B cell (primary cell): Measurements from ENCODE around the gene PHF12. TPM values are rescaled to one million over a fixed set of nuclear protein-coding genes. Genes with fewer than 3 reads are reported as not detected.
"Not testable (repeated sequence)": the region's sequence is repeated elsewhere in the genome, so short reads cannot be mapped to it uniquely, and the experiment has no call there.

ENCODE experiments used
- ATAC-seq: fragments of 200-7000 bp; cut with Tn5 transposase; one replicate; pipeline ENCODE4 v1.10.0; 2021; ENCODE audit warnings: low read depth, mild to moderate bottlenecking, moderate number of reproducible peaks, moderate library complexity
- CTCF ChIA-PET: fragments of 350-600 bp; sonication (Branson Sonifier 250); formaldehyde crosslinking; loops from one replicate; lab custom pipeline; 2021; ENCODE audit warnings: antibody characterized with exemption, inconsistent platforms; lab: Charles Lee
- POLR2A ChIA-PET: fragments of 350-600 bp; sonication (Branson Sonifier 250); formaldehyde crosslinking; loops from one replicate; lab custom pipeline; 2021; ENCODE audit warnings: antibody characterized with exemption; lab: Charles Lee
- DNase-seq: peaks from one replicate; pipeline ENCODE4 v3.0.0; 2013
- H2AFZ ChIP-seq: 2 replicates; pipeline ENCODE4 v1.6.1; 2012; ENCODE audit warnings: mild to moderate bottlenecking, low read depth, low read length; ENCODE audit not compliant: insufficient read depth, poor library complexity, severe bottlenecking
- H3K27ac ChIP-seq, 2 donors: 1 replicate in 1 of 2; 2 replicates in 1 of 2; pipeline ENCODE4 v1.5.1; 2012 to 2013; ENCODE audit warnings: low read length in 2 of 2, mild to moderate bottlenecking in 2 of 2, moderate library complexity in 1 of 2
- H3K27me3 ChIP-seq, 4 experiments: fragments of 200-600 bp in 1 of 4; sonication (generic) in 1 of 4; replicated peaks in 1 of 4; 1 replicate in 2 of 4; 2 replicates in 2 of 4; pipeline versions ENCODE4 v1.6.1 to v1.7.0; 2013 to 2016; ENCODE audit warnings: low read length in 3 of 4, mild to moderate bottlenecking in 2 of 4, mixed read lengths in 1 of 4, moderate library complexity in 1 of 4; ENCODE audit not compliant: insufficient read depth in 4 of 4, control insufficient read depth in 3 of 4; ENCODE audit errors: control extremely low read depth in 1 of 4
- H3K36me3 ChIP-seq, 2 experiments: replicated peaks in 1 of 2; 1 replicate in 1 of 2; 2 replicates in 1 of 2; pipeline versions ENCODE4 v1.6.1 to v1.7.1; 2013; ENCODE audit warnings: low read length in 1 of 2; ENCODE audit not compliant: insufficient read depth in 2 of 2, control insufficient read depth in 1 of 2; ENCODE audit errors: control extremely low read depth in 1 of 2, extremely low read depth in 1 of 2
- H3K4me1 ChIP-seq, 2 donors: fragments of 200-600 bp in 1 of 2; sonication (generic) in 1 of 2; 1 replicate in 1 of 2; 2 replicates in 1 of 2; pipeline versions ENCODE4 v1.5.1 to v1.6.1; 2013 to 2017; ENCODE audit warnings: low read length in 2 of 2; ENCODE audit not compliant: control insufficient read depth in 2 of 2, insufficient read depth in 2 of 2
- H3K4me2 ChIP-seq: replicated peaks from 2 replicates; pipeline ENCODE3; 2012; ENCODE audit warnings: mild to moderate bottlenecking, low read depth, low read length; ENCODE audit not compliant: poor library complexity, severe bottlenecking
- H3K4me3 ChIP-seq, 5 experiments: fragments of 200-600 bp in 1 of 5; sonication (generic) in 1 of 5; 1 replicate in 3 of 5; 2 replicates in 2 of 5; pipeline versions ENCODE4 v1.5.1 to v1.7.0; 2011 to 2016; ENCODE audit warnings: low read length in 4 of 5, mild to moderate bottlenecking in 4 of 5, low read depth in 2 of 5, control low read depth in 1 of 5, moderate library complexity in 1 of 5; ENCODE audit not compliant: insufficient read depth in 1 of 5; ENCODE audit errors: control extremely low read depth in 1 of 5, extremely low read depth in 1 of 5
- H3K79me2 ChIP-seq: fragments of 200-600 bp; sonication (generic); one replicate; pipeline ENCODE4 v1.6.0; 2016; ENCODE audit warnings: low read length; ENCODE audit not compliant: control insufficient read depth, insufficient read depth
- H3K9ac ChIP-seq: fragments of 200-600 bp; sonication (generic); 2 replicates; pipeline ENCODE4 v1.6.1; 2017; ENCODE audit warnings: mild to moderate bottlenecking, low read length, moderate library complexity
- H3K9me3 ChIP-seq, 3 donors: one replicate each; pipeline versions ENCODE4 v1.6.1 to v1.7.1; 2013; ENCODE audit warnings: low read length in 2 of 3; ENCODE audit not compliant: control insufficient read depth in 2 of 3, insufficient read depth in 1 of 3; ENCODE audit errors: control extremely low read depth in 1 of 3
- H4K20me1 ChIP-seq: 2 replicates; pipeline ENCODE4 v1.6.0; 2012; ENCODE audit warnings: mild to moderate bottlenecking, low read length; ENCODE audit not compliant: insufficient read depth, control insufficient read depth, poor library complexity, severe bottlenecking
- H3K27ac Mint-ChIP-seq: one replicate; pipeline ENCODE4 v1.8.0; 2021; ENCODE audit warnings: mixed read lengths
- H3K27me3 Mint-ChIP-seq: one replicate; pipeline ENCODE4 v1.8.0; 2021; ENCODE audit warnings: mixed read lengths
- H3K4me1 Mint-ChIP-seq: one replicate; pipeline ENCODE4 v1.8.0; 2021; ENCODE audit warnings: mixed read lengths
- H3K4me3 Mint-ChIP-seq: one replicate; pipeline ENCODE4 v1.8.0; 2021; ENCODE audit warnings: mixed read lengths
- H3K9me3 Mint-ChIP-seq: one replicate; pipeline ENCODE4 v1.8.0; 2022; ENCODE audit warnings: mixed read lengths; ENCODE audit not compliant: insufficient read depth
- EZH2 ChIP-seq: IDR thresholded peaks from 2 replicates; pipeline ENCODE4 v1.6.1; 2012; ENCODE audit warnings: borderline replicate concordance, low read depth, mild to moderate bottlenecking, moderate library complexity, low read length; ENCODE audit not compliant: insufficient read depth, poor library complexity, severe bottlenecking
- WGBS: methylation state at CpG from one replicate; pipeline ENCODE4 v1.1.5; 2013; ENCODE audit warnings: missing lambda C conversion rate; ENCODE audit not compliant: insufficient coverage; 5-methylcytosine and 5-hydroxymethylcytosine counted together
- intact Hi-C: fragments of 100-400 bp; cut with micrococcal nuclease; formaldehyde crosslinking; loops from one replicate; pipeline ENCODE4 v1.10.0; 2022
- polyA plus RNA-seq: library from polyadenylated mRNA; depleted of rRNA; stranded (reverse); fragments of >200 nt; gene quantifications from 2 replicates; pipeline ENCODE4 v1.2.3, GENCODE V29; 2012
- total RNA-seq, 2 donors: library from RNA; stranded (reverse); fragments of 120-200 nt in 1 of 2; gene quantifications; 1 replicate in 1 of 2; 2 replicates in 1 of 2; pipeline versions ENCODE4 v1.2.3 to v1.2.4, GENCODE V29; 2013 to 2022
- TF ChIP-seq, protein P1 (sequence below): fragments of 200-600 bp; IDR thresholded peaks from one replicate; pipeline ENCODE4 v1.8.0; 2022; ENCODE audit warnings: antibody characterized with exemption, mild to moderate bottlenecking

Gene PHF12
- total and polyA plus RNA-seq, 2 donors (not counting 1 experiment from before 2014, with no cell fraction given): 116 to 140 TPM

- H3K27me3 Mint-ChIP-seq: no peaks in the 10 kb centered on the region
- H3K4me1 Mint-ChIP-seq: no peaks in the 10 kb centered on the region
- no peaks in the 10 kb centered on the region for H3K4me1 ChIP-seq
- TF ChIP-seq EZH2: no peak
- TF ChIP-seq, protein P1, sequence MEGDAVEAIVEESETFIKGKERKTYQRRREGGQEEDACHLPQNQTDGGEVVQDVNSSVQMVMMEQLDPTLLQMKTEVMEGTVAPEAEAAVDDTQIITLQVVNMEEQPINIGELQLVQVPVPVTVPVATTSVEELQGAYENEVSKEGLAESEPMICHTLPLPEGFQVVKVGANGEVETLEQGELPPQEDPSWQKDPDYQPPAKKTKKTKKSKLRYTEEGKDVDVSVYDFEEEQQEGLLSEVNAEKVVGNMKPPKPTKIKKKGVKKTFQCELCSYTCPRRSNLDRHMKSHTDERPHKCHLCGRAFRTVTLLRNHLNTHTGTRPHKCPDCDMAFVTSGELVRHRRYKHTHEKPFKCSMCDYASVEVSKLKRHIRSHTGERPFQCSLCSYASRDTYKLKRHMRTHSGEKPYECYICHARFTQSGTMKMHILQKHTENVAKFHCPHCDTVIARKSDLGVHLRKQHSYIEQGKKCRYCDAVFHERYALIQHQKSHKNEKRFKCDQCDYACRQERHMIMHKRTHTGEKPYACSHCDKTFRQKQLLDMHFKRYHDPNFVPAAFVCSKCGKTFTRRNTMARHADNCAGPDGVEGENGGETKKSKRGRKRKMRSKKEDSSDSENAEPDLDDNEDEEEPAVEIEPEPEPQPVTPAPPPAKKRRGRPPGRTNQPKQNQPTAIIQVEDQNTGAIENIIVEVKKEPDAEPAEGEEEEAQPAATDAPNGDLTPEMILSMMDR: no peak
- no peaks in the 10 kb centered on the region for H3K9me3 ChIP-seq
- intact Hi-C loops: no loop called here
- peaks cover 44% of the 10 kb centered on the region for H4K20me1 ChIP-seq
- CTCF ChIA-PET: interaction anchor here (0.8 to 3.0 kb wide), 4 partner anchors 18 to 115 kb away, joined by 3 to 15 read pairs (median 4); partner anchors contain the start of gene FLOT2
- no peak overlapping the region for H3K9ac ChIP-seq
- H3K36me3 ChIP-seq: peaks cover 0 to 62% of the 10 kb centered on the region in 2 experiments
- no peaks in the 10 kb centered on the region for H3K9me3 Mint-ChIP-seq
- ATAC-seq (no peak), DNase-seq (no peak)
- no peak overlapping the region for H2AFZ ChIP-seq
- peaks cover 9% of the 10 kb centered on the region for H3K79me2 ChIP-seq
- H3K27ac Mint-ChIP-seq: peak overlapping the region; percentile 37
- H3K4me3 ChIP-seq: no peak overlapping the region
- POLR2A ChIA-PET: no interaction called here
- H3K4me2 ChIP-seq: no peak overlapping the region
- no peak overlapping the region for H3K4me3 Mint-ChIP-seq
- no peaks in the 10 kb centered on the region for H3K27me3 ChIP-seq
- 96% methylated on average over 4 of the region's 4 CpGs for WGBS
- no peak overlapping the region for H3K27ac ChIP-seq
Measured at GRCh38 chr17:28878981-28879380, 72.3 kb downstream of the PHF12 start.

DNA sequence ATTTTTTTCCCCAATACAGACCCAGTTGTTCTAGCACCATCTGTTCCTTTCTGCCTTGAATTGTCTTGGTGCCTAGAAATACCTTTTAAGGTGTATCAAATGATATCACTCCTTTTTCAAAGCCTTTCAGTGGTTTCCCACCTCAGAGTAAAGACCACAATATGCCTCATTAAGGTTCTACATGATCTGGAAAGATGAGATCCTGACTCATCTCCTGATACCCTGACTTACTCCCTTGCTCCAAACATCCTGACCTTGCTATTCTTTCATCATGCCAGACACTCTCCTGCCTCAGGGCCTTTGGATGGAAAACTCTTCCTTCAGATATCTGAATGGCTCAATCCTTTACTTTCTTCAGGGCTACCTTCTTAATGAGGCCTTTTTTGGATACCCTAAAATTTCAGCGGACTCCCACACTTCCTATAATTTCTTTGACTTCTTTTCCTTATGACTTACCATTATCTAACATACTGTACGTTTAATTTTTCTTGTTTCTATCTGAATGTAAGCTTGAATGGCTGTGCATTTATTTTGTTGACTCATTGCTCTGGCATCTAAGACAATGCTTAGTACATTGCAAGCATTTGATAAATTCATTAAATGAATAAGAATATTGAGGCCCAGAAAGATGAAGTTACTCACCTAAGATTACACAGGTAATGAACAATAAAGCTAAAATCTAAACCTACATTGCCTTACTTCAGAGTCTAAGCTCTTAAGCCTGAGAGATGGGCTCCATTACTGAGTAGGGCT lies 73.0 kb downstream of the PHF12 start:
- Histone ChIP-seq H3K4me3 (no peak overlapping the region), H4K20me1 (peaks cover 37% of the 10 kb centered on the region), H3K4me1 (no peaks in the 10 kb centered on the region), H3K36me3 (peaks cover 0 to 55% of the 10 kb centered on the region in 2 experiments), H3K4me2 (no peak overlapping the region), H3K27me3 (no peaks in the 10 kb centered on the region), H3K9ac (no peak overlapping the region), H3K9me3 (no peaks in the 10 kb centered on the region), H3K27ac (no peak overlapping the region), H3K79me2 (peaks cover 2% of the 10 kb centered on the region), H2AFZ (no peak overlapping the region)
- ChIA-PET CTCF (interaction anchor here (1.2 to 3.0 kb wide), 3 partner anchors 19 to 115 kb away, joined by 3 to 15 read pairs (median 6); partner anchors contain the start of gene FLOT2), POLR2A (interaction anchor here (0.6 kb wide), 1 partner anchor 15 kb away, joined by 3 read pairs; no protein-coding TSS in a partner anchor)
- no peaks in the 10 kb centered on the region for H3K4me1 Mint-ChIP-seq
- no peaks in the 10 kb centered on the region for H3K27me3 Mint-ChIP-seq
- no peak overlapping the region for H3K4me3 Mint-ChIP-seq
- no peaks in the 10 kb centered on the region for H3K9me3 Mint-ChIP-seq
- intact Hi-C loops: no loop called here
- DNase-seq: no peak
- TF ChIP-seq EZH2: no peak
- TF ChIP-seq, protein P1: no peak
- no peak overlapping the region for H3K27ac Mint-ChIP-seq
- WGBS: no CpG with 5 or more reads among the region's 2 CpGs
- no peak for ATAC-seq

DNA sequence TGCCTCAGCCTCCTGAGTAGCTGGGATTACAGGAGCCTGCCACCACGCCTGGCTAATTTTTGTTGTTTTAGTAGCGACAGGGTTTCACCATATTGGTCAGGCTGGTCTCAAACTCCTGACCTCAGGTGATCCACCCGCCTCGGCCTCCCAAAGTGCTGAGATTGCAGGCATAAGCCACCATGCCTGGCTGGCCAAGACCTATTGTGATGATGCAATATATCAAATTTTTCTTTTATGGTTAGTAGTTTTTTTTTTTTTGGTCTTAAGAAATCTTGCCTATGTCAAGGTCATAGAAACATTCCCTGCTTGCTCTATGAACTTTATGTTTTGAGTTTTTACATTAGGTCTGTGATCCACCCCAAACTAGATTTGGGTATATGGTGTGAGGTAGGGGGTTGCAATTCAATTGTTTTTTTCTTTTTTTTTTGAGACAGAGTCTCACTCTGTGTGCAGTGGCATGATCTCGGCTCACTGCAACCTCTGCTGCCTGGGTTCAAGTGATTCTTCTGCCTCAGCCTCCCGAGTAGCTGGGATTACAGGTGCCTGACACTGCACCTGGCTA lies 74.1 kb downstream of the PHF12 start:
- WGBS: 100% methylated on average over 5 of the region's 6 CpGs
- not testable (repeated sequence) for H3K27me3 ChIP-seq

More for the DNA sequence above, 74.1 kb downstream of the PHF12 start:
- H3K4me3 ChIP-seq, H3K79me2 ChIP-seq, H2AFZ ChIP-seq, H3K4me2 ChIP-seq, H3K9ac ChIP-seq, H3K9me3 Mint-ChIP-seq, H3K4me3 Mint-ChIP-seq, intact Hi-C loops, H3K27me3 Mint-ChIP-seq, ATAC-seq, H3K4me1 ChIP-seq, DNase-seq, H3K9me3 ChIP-seq, H3K27ac ChIP-seq, H3K4me1 Mint-ChIP-seq, H3K27ac Mint-ChIP-seq: not testable (repeated sequence)
- peaks cover 26% of the 10 kb centered on the region for H4K20me1 ChIP-seq
- ChIA-PET POLR2A (interaction anchor here (0.6 kb wide), 1 partner anchor 16 kb away, joined by 3 read pairs; no protein-coding TSS in a partner anchor), CTCF (interaction anchor here (0.6 kb wide), 1 partner anchor 18 kb away, joined by 3 read pairs; no protein-coding TSS in a partner anchor)
- H3K36me3 ChIP-seq: peaks cover 0 to 44% of the 10 kb centered on the region in 2 experiments
